ENCODE results near the gene GPR45.

GRCh38 chr2:105278654-105279053, 37.1 kb downstream of the GPR45 start:
- TF ChIP-seq CTCF (conservative IDR thresholded peaks at IDR 0.05; ENCODE audit: low read length) (no peak), EZH2phosphoT487 (IDR thresholded peaks at IDR 0.05; ENCODE audit: borderline replicate concordance, low read depth, low read length) (no peak)
